ENCODE measurements around the gene USPL1. TPM values are rescaled to one million over a fixed set of nuclear protein-coding genes. Genes with fewer than 3 reads are reported as not detected.

The USPL1 gene
- polyA plus RNA-seq, 1 donor (not counting 4 experiments of a cell fraction or from before 2014, with no cell fraction given) = 12.3 TPM

- no peak for FAIRE-seq
- no peak for DNase-seq (ENCODE audit: low read depth, low spot score)
- Histone ChIP-seq H3K9ac (ENCODE audit: control insufficient read depth, extremely low read depth, insufficient read depth, low read length) (no peak overlapping the region), H3K9me3 (ENCODE audit: control insufficient read depth, low read depth, low read length) (no peaks in the 10 kb centered on the region), H2AFZ (ENCODE audit: control insufficient read depth, low read length) (no peak overlapping the region), H3K4me2 (ENCODE audit: control insufficient read depth, extremely low read depth, insufficient read depth, low read depth, low read length) (no peak overlapping the region), H3K36me3 (ENCODE audit: control insufficient read depth in 2 of 2, extremely low read depth in 1 of 2, insufficient read depth in 2 of 2, low read length in 2 of 2) (no peaks in the 10 kb centered on the region), H3K4me1 (ENCODE audit: control insufficient read depth, extremely low read depth, insufficient read depth, low read length) (no peaks in the 10 kb centered on the region), H3K4me3 (ENCODE audit: control insufficient read depth in 2 of 3, extremely low read depth in 1 of 3, insufficient read depth in 2 of 3, low read depth in 1 of 3, low read length in 3 of 3) (no peak overlapping the region), H3K27ac (ENCODE audit: control insufficient read depth, insufficient read depth, low read length) (no peak overlapping the region), H3K79me2 (ENCODE audit: control insufficient read depth, insufficient read depth, low read length) (no peaks in the 10 kb centered on the region), H4K20me1 (ENCODE audit: control insufficient read depth, extremely low read depth, insufficient read depth, low read length) (no peaks in the 10 kb centered on the region), H3K27me3 (ENCODE audit: control insufficient read depth, extremely low read depth, insufficient read depth, low read length) (no peaks in the 10 kb centered on the region), H3K9me1 (ENCODE audit: control insufficient read depth, extremely low read depth, insufficient read depth, low read length) (no peaks in the 10 kb centered on the region)
- TF ChIP-seq EZH2 (IDR thresholded peaks at IDR 0.05; ENCODE audit: low read length) (no peak), CTCF (optimal IDR thresholded peaks at IDR 0.05 in 1 of 3, IDR thresholded peaks at IDR 0.05 in 1 of 3, conservative IDR thresholded peaks at IDR 0.05 in 1 of 3; ENCODE audit: extremely low read depth in 1 of 3, insufficient read depth in 2 of 3, low read length in 3 of 3) (peak; percentile 54 to 70 (median 63))
- dilution Hi-C loops (cut with MboI; ENCODE audit: extremely low pct_ligation_motif_present, low sequenced_read_pairs) = no loop called here
Observed at GRCh38 chr13:30679483-30680330, 62.0 kb downstream of the USPL1 start.

- no peak for DNase-seq (ENCODE audit: low read depth, low spot score)
- no peaks in the 10 kb centered on the region for H3K9me3 ChIP-seq (ENCODE audit: control insufficient read depth, low read depth, low read length)
- H3K9me1 ChIP-seq (ENCODE audit: control insufficient read depth, extremely low read depth, insufficient read depth, low read length) = no peaks in the 10 kb centered on the region
- H3K27ac ChIP-seq (ENCODE audit: control insufficient read depth, insufficient read depth, low read length) = no peak overlapping the region
- no peak overlapping the region for H3K9ac ChIP-seq (ENCODE audit: control insufficient read depth, extremely low read depth, insufficient read depth, low read length)
- H3K79me2 ChIP-seq (ENCODE audit: control insufficient read depth, insufficient read depth, low read length) = no peaks in the 10 kb centered on the region
- no peaks in the 10 kb centered on the region for H3K4me1 ChIP-seq (ENCODE audit: control insufficient read depth, extremely low read depth, insufficient read depth, low read length)
- dilution Hi-C loops (cut with MboI; ENCODE audit: extremely low pct_ligation_motif_present, low sequenced_read_pairs) = no loop called here
- TF ChIP-seq CTCF (optimal IDR thresholded peaks at IDR 0.05 in 1 of 3, IDR thresholded peaks at IDR 0.05 in 1 of 3, conservative IDR thresholded peaks at IDR 0.05 in 1 of 3; ENCODE audit: extremely low read depth in 1 of 3, insufficient read depth in 2 of 3, low read length in 3 of 3) = no peak
- TF ChIP-seq EZH2 (IDR thresholded peaks at IDR 0.05; ENCODE audit: low read length) = no peak
- H2AFZ ChIP-seq (ENCODE audit: control insufficient read depth, low read length) = no peak overlapping the region
- no peaks in the 10 kb centered on the region for H3K36me3 ChIP-seq (ENCODE audit: control insufficient read depth in 2 of 2, extremely low read depth in 1 of 2, insufficient read depth in 2 of 2, low read length in 2 of 2)
- no peaks in the 10 kb centered on the region for H4K20me1 ChIP-seq (ENCODE audit: control insufficient read depth, extremely low read depth, insufficient read depth, low read length)
- FAIRE-seq = no peak
- no peak overlapping the region for H3K4me2 ChIP-seq (ENCODE audit: control insufficient read depth, extremely low read depth, insufficient read depth, low read depth, low read length)
- no peaks in the 10 kb centered on the region for H3K27me3 ChIP-seq (ENCODE audit: control insufficient read depth, extremely low read depth, insufficient read depth, low read length)
- no peak overlapping the region for H3K4me3 ChIP-seq (ENCODE audit: control insufficient read depth in 2 of 3, extremely low read depth in 1 of 3, insufficient read depth in 2 of 3, low read depth in 1 of 3, low read length in 3 of 3)
Observed at GRCh38 chr13:30681843-30682242, 64.1 kb downstream of the USPL1 start.

Measured in keratinocyte (primary cell).